ENCODE results near the gene PEX14. TPM values are rescaled to one million over a fixed set of nuclear protein-coding genes. Genes with fewer than 3 reads are reported as not detected.

The PEX14 gene
- polyA plus RNA-seq, 3 donors: 2.2 to 8.8 (median 2.7) TPM

- Histone ChIP-seq H3K36me3 (replicated peaks in 1 of 2; ENCODE audit: control insufficient read depth in 1 of 2, insufficient read depth in 2 of 2, low read length in 2 of 2) (peaks cover 7 to 33% of the 10 kb centered on the region in 2 donors), H3K4me3 (replicated peaks in 1 of 3; ENCODE audit: low read depth in 2 of 3, low read length in 3 of 3) (no peak overlapping the region), H3K27ac (ENCODE audit: low read depth in 1 of 2, low read length in 2 of 2) (no peak overlapping the region), H3K9ac (ENCODE audit: insufficient read depth, low read length, poor library complexity, severe bottlenecking) (no peak overlapping the region), H3K79me2 (ENCODE audit: insufficient read depth, low read length) (peaks cover 69% of the 10 kb centered on the region), H3K27me3 (ENCODE audit: control insufficient read depth in 2 of 2, insufficient read depth in 2 of 2, low read length in 2 of 2) (no peaks in the 10 kb centered on the region), H3K4me1 (ENCODE audit: control insufficient read depth in 1 of 2, insufficient read depth in 2 of 2, low read length in 2 of 2) (peaks cover 9 to 15% of the 10 kb centered on the region in 2 donors), H3K4me2 (replicated peaks; ENCODE audit: extremely low read depth, low read length, poor library complexity, severe bottlenecking) (no peak overlapping the region), H2AFZ (ENCODE audit: insufficient read depth, low read depth, low read length, poor library complexity, severe bottlenecking) (no peak overlapping the region), H3K9me3 (replicated peaks in 1 of 2; ENCODE audit: control insufficient read depth in 1 of 2, insufficient read depth in 1 of 2, low read length in 2 of 2) (no peaks in the 10 kb centered on the region), H4K20me1 (ENCODE audit: insufficient read depth, low read length) (peaks cover 58% of the 10 kb centered on the region)
- H3K36me3 Mint-ChIP-seq: peaks cover 22 to 26% of the 10 kb centered on the region in 2 donors
- intact Hi-C loops (cut with micrococcal nuclease): loop anchor here in 1 of 2 donors (5.0 kb wide), 1 partner anchor 120 kb away; no protein-coding TSS in a partner anchor
- peaks cover 0 to 2% (median 0%) of the 10 kb centered on the region in 7 donors for H3K9me3 Mint-ChIP-seq
- WGBS (ENCODE audit: insufficient coverage): 79% methylated on average over 7 of the region's 7 CpGs
- no peak for TF ChIP-seq CTCF (IDR thresholded peaks at IDR 0.05)
- H3K27ac Mint-ChIP-seq: no peak overlapping the region
- peaks cover 21% of the 10 kb centered on the region for H3K4me1 Mint-ChIP-seq
- peaks cover 0 to 2% (median 0%) of the 10 kb centered on the region in 3 donors for H3K27me3 Mint-ChIP-seq (ENCODE audit: low read depth in 3 of 3)
- no peak overlapping the region for H3K4me3 Mint-ChIP-seq
- DNase-seq: no peak
Observed at GRCh38 chr1:10497109-10497508, 22.4 kb downstream of the PEX14 start.

- DNase-seq: no peak
- peaks cover 23% of the 10 kb centered on the region for H3K4me1 Mint-ChIP-seq
- Histone ChIP-seq H3K4me2 (replicated peaks; ENCODE audit: extremely low read depth, low read length, poor library complexity, severe bottlenecking) (no peak overlapping the region), H3K27ac (ENCODE audit: low read depth in 1 of 2, low read length in 2 of 2) (no peak overlapping the region), H2AFZ (ENCODE audit: insufficient read depth, low read depth, low read length, poor library complexity, severe bottlenecking) (no peak overlapping the region), H3K36me3 (replicated peaks in 1 of 2; ENCODE audit: control insufficient read depth in 1 of 2, insufficient read depth in 2 of 2, low read length in 2 of 2) (peaks cover 7 to 33% of the 10 kb centered on the region in 2 donors), H3K4me1 (ENCODE audit: control insufficient read depth in 1 of 2, insufficient read depth in 2 of 2, low read length in 2 of 2) (peaks cover 9 to 15% of the 10 kb centered on the region in 2 donors), H3K9ac (ENCODE audit: insufficient read depth, low read length, poor library complexity, severe bottlenecking) (no peak overlapping the region), H3K27me3 (ENCODE audit: control insufficient read depth in 2 of 2, insufficient read depth in 2 of 2, low read length in 2 of 2) (no peaks in the 10 kb centered on the region), H3K79me2 (ENCODE audit: insufficient read depth, low read length) (peaks cover 66% of the 10 kb centered on the region), H4K20me1 (ENCODE audit: insufficient read depth, low read length) (peaks cover 57% of the 10 kb centered on the region), H3K9me3 (replicated peaks in 1 of 2; ENCODE audit: control insufficient read depth in 1 of 2, insufficient read depth in 1 of 2, low read length in 2 of 2) (no peaks in the 10 kb centered on the region), H3K4me3 (replicated peaks in 1 of 3; ENCODE audit: low read depth in 2 of 3, low read length in 3 of 3) (no peak overlapping the region)
- H3K9me3 Mint-ChIP-seq: peaks cover 0 to 2% (median 0%) of the 10 kb centered on the region in 7 donors
- H3K36me3 Mint-ChIP-seq: peaks cover 22 to 26% of the 10 kb centered on the region in 2 donors
- H3K27me3 Mint-ChIP-seq (ENCODE audit: low read depth in 3 of 3): peaks cover 0 to 2% (median 0%) of the 10 kb centered on the region in 3 donors
- no peak overlapping the region for H3K4me3 Mint-ChIP-seq
- no peak for TF ChIP-seq CTCF (IDR thresholded peaks at IDR 0.05)
- WGBS (ENCODE audit: insufficient coverage): 100% methylated on average over 2 of the region's 8 CpGs
- H3K27ac Mint-ChIP-seq: peak overlapping the region in 1 of 7 donors; percentile 3
- intact Hi-C loops (cut with micrococcal nuclease): loop anchor here in 1 of 2 donors (5.0 kb wide), 1 partner anchor 121 kb away; no protein-coding TSS in a partner anchor
Observed at GRCh38 chr1:10498231-10498630, 23.5 kb downstream of the PEX14 start.

Data from CD14-positive monocyte (primary cell).